HepG2 (cell line): ENCODE results near the gene TRPC4AP. TPM values are rescaled to one million over a fixed set of nuclear protein-coding genes. Genes with fewer than 3 reads are reported as not detected.

Source experiments
- ATAC-seq: fragments of 200-7000 bp; cut with Tn5 transposase; 3 replicates; pipeline ENCODE4 v1.9.1; 2020; ENCODE audit warnings: mild to moderate bottlenecking, moderate library complexity
- BruUV-seq: library from RNA; stranded (reverse); fragments of 400-500 nt; replicated peaks from 2 replicates; lab custom pipeline; 2021; lab: Mats Ljungman, UMichigan
- CTCF ChIA-PET: fragments of 300-600 bp; formaldehyde crosslinking; extraction: SDS; loops from one replicate; lab custom pipeline; 2021; ENCODE audit warnings: low total read pairs, inconsistent platforms, low intra/inter-chr PET ratio; lab: Yijun Ruan, JAX
- POLR2A ChIA-PET: fragments of 350-600 bp; sonication (Branson Sonifier 250); formaldehyde crosslinking; loops from one replicate; lab custom pipeline; 2020; ENCODE audit warnings: antibody characterized with exemption, inconsistent platforms; lab: Yijun Ruan, JAX
- DNase-seq: peaks from one replicate; pipeline ENCODE4 v3.0.0-alpha.2; 2015; ENCODE audit warnings: low spot score
- FAIRE-seq: peaks from 3 replicates; lab custom pipeline; 2011; peaks lifted over from hg19 to GRCh38; lab: Jason Lieb, UNC
- H2AFZ ChIP-seq: one replicate; pipeline ENCODE4 v1.6.1; 2011; ENCODE audit warnings: low read length, inconsistent platforms
- H3K27ac ChIP-seq: fragments of 300-600 bp; 3 replicates; pipeline ENCODE4 v1.8.0; 2011; ENCODE audit warnings: mixed run types, mild to moderate bottlenecking, mixed read lengths, low read length, inconsistent platforms; ENCODE audit not compliant: insufficient read depth; ENCODE audit errors: extremely low read length
- H3K27me3 ChIP-seq, 2 experiments: fragments of 200-600 bp in 1 of 2; 2 replicates in 1 of 2; 3 replicates in 1 of 2; pipeline versions ENCODE4 v1.6.0 to v1.8.0; 2011; ENCODE audit warnings: low read length in 2 of 2, mild to moderate bottlenecking in 2 of 2, moderate library complexity in 2 of 2, inconsistent platforms in 1 of 2; ENCODE audit not compliant: insufficient read depth in 2 of 2, control insufficient read depth in 1 of 2
- H3K36me3 ChIP-seq, 2 experiments: fragments of 200-600 bp in 1 of 2; replicated peaks in 1 of 2; 2 replicates in 1 of 2; 3 replicates in 1 of 2; pipeline versions ENCODE4 v1.5.1 to v1.8.0; 2011; ENCODE audit warnings: low read length in 2 of 2, inconsistent platforms in 1 of 2; ENCODE audit not compliant: insufficient read depth in 2 of 2, control insufficient read depth in 1 of 2
- H3K4me1 ChIP-seq: 2 replicates; pipeline ENCODE4 v1.5.1; 2012; ENCODE audit warnings: low read length, inconsistent platforms; ENCODE audit not compliant: insufficient read depth
- H3K4me2 ChIP-seq: 2 replicates; pipeline ENCODE4 v1.6.0; 2011; ENCODE audit warnings: low read depth, low read length, inconsistent platforms
- H3K4me3 ChIP-seq, 3 experiments: fragments of 200-600 bp in 1 of 3; sonication (generic), shearing (Covaris generic) in 1 of 3; replicated peaks in 1 of 3; 2 replicates each; pipeline ENCODE4 v1.5.1; 2011 to 2016; ENCODE audit warnings: low read length in 3 of 3, inconsistent platforms in 2 of 3, low read depth in 2 of 3, mild to moderate bottlenecking in 2 of 3, control low read depth in 1 of 3, mixed read lengths in 1 of 3; ENCODE audit not compliant: insufficient read depth in 1 of 3
- H3K79me2 ChIP-seq: one replicate; pipeline ENCODE4 v1.6.1; 2011; ENCODE audit warnings: low read length, inconsistent platforms; ENCODE audit not compliant: insufficient read depth
- H3K9ac ChIP-seq: 2 replicates; pipeline ENCODE4 v1.6.0; 2011; ENCODE audit warnings: mild to moderate bottlenecking, low read depth, low read length, inconsistent platforms; ENCODE audit not compliant: insufficient read depth
- H3K9me3 ChIP-seq: 2 replicates; pipeline ENCODE4 v1.5.1; 2012; ENCODE audit warnings: mild to moderate bottlenecking, low read length
- H4K20me1 ChIP-seq: 2 replicates; pipeline ENCODE4 v1.6.0; 2011; ENCODE audit warnings: inconsistent platforms, mild to moderate bottlenecking, low read length, moderate library complexity; ENCODE audit not compliant: insufficient read depth
- MNT ChIP-seq: fragments of 450-650 bp; IDR thresholded peaks from 2 replicates; pipeline ENCODE4 v1.6.1; 2016
- WGBS: methylation state at CpG from one replicate; pipeline ENCODE4 v1.1.6; 2017; ENCODE audit warnings: low lambda C conversion rate; 5-methylcytosine and 5-hydroxymethylcytosine counted together
- in situ Hi-C: cut with HindIII; loops from 2 replicates; pipeline ENCODE4 v1.10.0; 2017; ENCODE audit warnings: low pct_unique_long_range_greater_than_20kb; ENCODE audit not compliant: extremely low pct_ligation_motif_present
- intact Hi-C: fragments of 100-400 bp; cut with micrococcal nuclease; formaldehyde crosslinking; loops from one replicate; pipeline ENCODE4 v1.10.0; 2022; ENCODE audit not compliant: unreplicated experiment
- polyA plus RNA-seq, 8 experiments: library from polyadenylated mRNA; depleted of rRNA in 3 of 8; stranded (reverse) in 7 of 8; unstranded in 1 of 8; fragments of >200 nt; fragmentation: Illumina TruSeq in 4 of 8; extraction: Trizol in 4 of 8; gene quantifications; 2 replicates each; pipeline versions ENCODE4 v1.2.1 to v1.2.3, GENCODE V29; 2011 to 2016; ENCODE audit warnings: low read depth in 4 of 8, missing spikeins in 1 of 8, mixed read lengths in 1 of 8; ENCODE audit not compliant: insufficient read depth in 1 of 8
- total RNA-seq, 5 experiments: library from RNA; depleted of rRNA; stranded (reverse); fragments of >200 nt; fragmentation: Illumina TruSeq; extraction: Trizol; gene quantifications; 2 replicates each; pipeline ENCODE4 v1.2.3, GENCODE V29; 2016; ENCODE audit warnings: low read depth in 1 of 5
- TF ChIP-seq, protein P1 (sequence below): sonication (generic); formaldehyde crosslinking; IDR thresholded peaks from 2 replicates; pipeline ENCODE4 v1.8.0; 2022; ENCODE audit warnings: missing genetic modification reagents, low read depth, mild to moderate bottlenecking, borderline replicate concordance
- TF ChIP-seq, protein P2 (sequence below): sonication (generic); formaldehyde crosslinking; IDR thresholded peaks from 2 replicates; pipeline ENCODE4 v1.5.1; 2020; ENCODE audit warnings: mild to moderate bottlenecking, missing genetic modification reagents, borderline replicate concordance

TRPC4AP gene
- total and polyA plus RNA-seq, 2 of the 13 experiments (the other 11 are each of a cell fraction or from before 2014, with no cell fraction given), result 136 to 137 TPM

GRCh38 chr20:35101620-35102019 lies 9.0 kb upstream of the TRPC4AP start:
- no peak for ATAC-seq
- Histone ChIP-seq H3K9me3 (no peaks in the 10 kb centered on the region), H2AFZ (no peak overlapping the region), H3K4me1 (peaks cover 14% of the 10 kb centered on the region), H3K27me3 (no peaks in the 10 kb centered on the region), H3K36me3 (no peaks in the 10 kb centered on the region), H3K4me3 (no peak overlapping the region), H3K9ac (no peak overlapping the region), H4K20me1 (no peaks in the 10 kb centered on the region), H3K4me2 (no peak overlapping the region), H3K79me2 (no peaks in the 10 kb centered on the region), H3K27ac (no peak overlapping the region)
- in situ Hi-C loops, result no loop called here
- WGBS, result 61% methylated on average over 8 of the region's 8 CpGs
- intact Hi-C loops, result no loop called here
- no TSS peak for BruUV-seq
- FAIRE-seq, result no peak
- ChIA-PET CTCF (no interaction called here), POLR2A (interaction anchor here (1.6 kb wide), 1 partner anchor 9 kb away, joined by 3 read pairs; no protein-coding TSS in a partner anchor)
- TF ChIP-seq, protein P1, sequence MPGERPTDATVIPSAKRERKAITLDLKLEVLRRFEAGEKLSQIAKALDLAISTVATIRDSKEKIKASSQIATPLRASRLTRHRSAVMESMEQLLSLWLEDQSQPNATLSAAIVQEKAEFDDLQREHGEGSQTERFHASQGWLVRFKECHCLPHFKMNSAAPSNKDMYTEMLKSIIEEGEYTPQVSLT (CRISPR knock-in tag), result no peak
- TF ChIP-seq MNT, result peak; percentile 94
- TF ChIP-seq, protein P2, sequence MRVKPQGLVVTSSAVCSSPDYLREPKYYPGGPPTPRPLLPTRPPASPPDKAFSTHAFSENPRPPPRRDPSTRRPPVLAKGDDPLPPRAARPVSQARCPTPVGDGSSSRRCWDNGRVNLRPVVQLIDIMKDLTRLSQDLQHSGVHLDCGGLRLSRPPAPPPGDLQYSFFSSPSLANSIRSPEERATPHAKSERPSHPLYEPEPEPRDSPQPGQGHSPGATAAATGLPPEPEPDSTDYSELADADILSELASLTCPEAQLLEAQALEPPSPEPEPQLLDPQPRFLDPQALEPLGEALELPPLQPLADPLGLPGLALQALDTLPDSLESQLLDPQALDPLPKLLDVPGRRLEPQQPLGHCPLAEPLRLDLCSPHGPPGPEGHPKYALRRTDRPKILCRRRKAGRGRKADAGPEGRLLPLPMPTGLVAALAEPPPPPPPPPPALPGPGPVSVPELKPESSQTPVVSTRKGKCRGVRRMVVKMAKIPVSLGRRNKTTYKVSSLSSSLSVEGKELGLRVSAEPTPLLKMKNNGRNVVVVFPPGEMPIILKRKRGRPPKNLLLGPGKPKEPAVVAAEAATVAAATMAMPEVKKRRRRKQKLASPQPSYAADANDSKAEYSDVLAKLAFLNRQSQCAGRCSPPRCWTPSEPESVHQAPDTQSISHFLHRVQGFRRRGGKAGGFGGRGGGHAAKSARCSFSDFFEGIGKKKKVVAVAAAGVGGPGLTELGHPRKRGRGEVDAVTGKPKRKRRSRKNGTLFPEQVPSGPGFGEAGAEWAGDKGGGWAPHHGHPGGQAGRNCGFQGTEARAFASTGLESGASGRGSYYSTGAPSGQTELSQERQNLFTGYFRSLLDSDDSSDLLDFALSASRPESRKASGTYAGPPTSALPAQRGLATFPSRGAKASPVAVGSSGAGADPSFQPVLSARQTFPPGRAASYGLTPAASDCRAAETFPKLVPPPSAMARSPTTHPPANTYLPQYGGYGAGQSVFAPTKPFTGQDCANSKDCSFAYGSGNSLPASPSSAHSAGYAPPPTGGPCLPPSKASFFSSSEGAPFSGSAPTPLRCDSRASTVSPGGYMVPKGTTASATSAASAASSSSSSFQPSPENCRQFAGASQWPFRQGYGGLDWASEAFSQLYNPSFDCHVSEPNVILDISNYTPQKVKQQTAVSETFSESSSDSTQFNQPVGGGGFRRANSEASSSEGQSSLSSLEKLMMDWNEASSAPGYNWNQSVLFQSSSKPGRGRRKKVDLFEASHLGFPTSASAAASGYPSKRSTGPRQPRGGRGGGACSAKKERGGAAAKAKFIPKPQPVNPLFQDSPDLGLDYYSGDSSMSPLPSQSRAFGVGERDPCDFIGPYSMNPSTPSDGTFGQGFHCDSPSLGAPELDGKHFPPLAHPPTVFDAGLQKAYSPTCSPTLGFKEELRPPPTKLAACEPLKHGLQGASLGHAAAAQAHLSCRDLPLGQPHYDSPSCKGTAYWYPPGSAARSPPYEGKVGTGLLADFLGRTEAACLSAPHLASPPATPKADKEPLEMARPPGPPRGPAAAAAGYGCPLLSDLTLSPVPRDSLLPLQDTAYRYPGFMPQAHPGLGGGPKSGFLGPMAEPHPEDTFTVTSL (CRISPR knock-in tag), result no peak
- no peak for DNase-seq
